Erythroblast (primary cell): ENCODE measurements around the gene OSBPL5.

Experiments
- GATA1 ChIP-seq: IDR thresholded peaks from 2 replicates; pipeline ENCODE4 v1.6.1; 2011; ENCODE audit warnings: low read depth, mild to moderate bottlenecking, control low read depth, low read length, moderate library complexity
- POLR2A ChIP-seq: IDR thresholded peaks from 2 replicates; pipeline ENCODE4 v1.6.1; 2011; ENCODE audit warnings: mild to moderate bottlenecking, low read length

- no peak for TF ChIP-seq POLR2A
- TF ChIP-seq GATA1, result no peak
These were observed 27.5 kb downstream of the OSBPL5 start for GRCh38 chr11:3137486-3138177.
